Measurements from ENCODE around the gene ARHGEF28.

- TF ChIP-seq ELK1 (IDR thresholded peaks at IDR 0.05; ENCODE audit: borderline replicate concordance, low read depth, low read length) (no peak), POLR2A (IDR thresholded peaks at IDR 0.05; ENCODE audit: low read depth, low read length) (no peak)
- TF ChIP-seq, protein P1, sequence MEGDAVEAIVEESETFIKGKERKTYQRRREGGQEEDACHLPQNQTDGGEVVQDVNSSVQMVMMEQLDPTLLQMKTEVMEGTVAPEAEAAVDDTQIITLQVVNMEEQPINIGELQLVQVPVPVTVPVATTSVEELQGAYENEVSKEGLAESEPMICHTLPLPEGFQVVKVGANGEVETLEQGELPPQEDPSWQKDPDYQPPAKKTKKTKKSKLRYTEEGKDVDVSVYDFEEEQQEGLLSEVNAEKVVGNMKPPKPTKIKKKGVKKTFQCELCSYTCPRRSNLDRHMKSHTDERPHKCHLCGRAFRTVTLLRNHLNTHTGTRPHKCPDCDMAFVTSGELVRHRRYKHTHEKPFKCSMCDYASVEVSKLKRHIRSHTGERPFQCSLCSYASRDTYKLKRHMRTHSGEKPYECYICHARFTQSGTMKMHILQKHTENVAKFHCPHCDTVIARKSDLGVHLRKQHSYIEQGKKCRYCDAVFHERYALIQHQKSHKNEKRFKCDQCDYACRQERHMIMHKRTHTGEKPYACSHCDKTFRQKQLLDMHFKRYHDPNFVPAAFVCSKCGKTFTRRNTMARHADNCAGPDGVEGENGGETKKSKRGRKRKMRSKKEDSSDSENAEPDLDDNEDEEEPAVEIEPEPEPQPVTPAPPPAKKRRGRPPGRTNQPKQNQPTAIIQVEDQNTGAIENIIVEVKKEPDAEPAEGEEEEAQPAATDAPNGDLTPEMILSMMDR (conservative IDR thresholded peaks at IDR 0.05; ENCODE audit: low read depth, low read length), result no peak
Measured at GRCh38 chr5:73967347-73967746, 341.4 kb downstream of the ARHGEF28 start.
